Erythroblast (primary cell): Measurements from ENCODE around the gene NDUFA7.

Source experiments
- GATA1 ChIP-seq: IDR thresholded peaks from 2 replicates; pipeline ENCODE4 v1.6.1; 2011; ENCODE audit warnings: low read depth, mild to moderate bottlenecking, control low read depth, low read length, moderate library complexity
- POLR2A ChIP-seq: IDR thresholded peaks from 2 replicates; pipeline ENCODE4 v1.6.1; 2011; ENCODE audit warnings: mild to moderate bottlenecking, low read length

DNA sequence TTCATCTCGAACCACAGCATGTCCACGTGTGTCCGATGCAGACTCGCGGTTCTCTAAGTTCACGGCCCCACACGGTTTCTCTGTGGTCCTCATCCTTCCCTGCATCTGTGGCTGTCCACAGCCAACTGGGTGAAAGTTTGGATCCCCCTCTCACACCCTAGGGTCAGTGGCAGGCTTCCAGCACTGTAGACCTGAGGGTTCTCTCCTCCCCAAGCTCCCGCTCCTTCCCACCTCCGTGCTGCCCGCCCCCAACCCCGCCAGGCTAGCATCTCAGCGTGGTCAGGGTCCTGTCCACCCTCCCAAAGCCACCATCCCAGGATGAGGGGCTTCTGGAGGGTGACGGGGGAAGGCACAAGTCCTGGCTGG is 45.8 kb upstream of the NDUFA7 start:
- TF ChIP-seq POLR2A (no peak), GATA1 (no peak)
